Smooth muscle cell (in vitro differentiated cells): ENCODE data around the gene SCGB2B2. TPM values are rescaled to one million over a fixed set of nuclear protein-coding genes. Genes with fewer than 3 reads are reported as not detected.

ENCODE experiments used
- DNase-seq: peaks from one replicate; lab custom pipeline; 2025; ENCODE audit not compliant: unreplicated experiment; lab: John Stamatoyannopoulos, UW
- H2AFZ ChIP-seq: fragments of 200-600 bp; sonication (generic); 2 replicates; pipeline ENCODE4 v1.6.0; 2016; ENCODE audit warnings: antibody characterized with exemption, low read depth, mild to moderate bottlenecking
- H3F3A ChIP-seq: fragments of 200-600 bp; sonication (generic); 2 replicates; pipeline ENCODE4 v1.6.0; 2017; ENCODE audit warnings: antibody characterized with exemption, low read depth
- H3K27ac ChIP-seq: fragments of 200-600 bp; sonication (generic); 2 replicates; pipeline ENCODE4 v1.5.1; 2016; ENCODE audit warnings: low read depth, mild to moderate bottlenecking
- H3K27me3 ChIP-seq: fragments of 200-600 bp; sonication (generic); 2 replicates; pipeline ENCODE4 v1.6.1; 2016; ENCODE audit warnings: low read depth, mild to moderate bottlenecking
- H3K36me3 ChIP-seq: fragments of 200-600 bp; sonication (generic); 2 replicates; pipeline ENCODE4 v1.5.1; 2016; ENCODE audit warnings: low read depth
- H3K4me1 ChIP-seq: fragments of 200-600 bp; sonication (generic); 2 replicates; pipeline ENCODE4 v1.5.1; 2016; ENCODE audit warnings: low read depth
- H3K4me2 ChIP-seq: fragments of 200-600 bp; sonication (generic); 2 replicates; pipeline ENCODE4 v1.6.0; 2016; ENCODE audit warnings: mild to moderate bottlenecking
- H3K4me3 ChIP-seq: fragments of 200-600 bp; sonication (generic); 2 replicates; pipeline ENCODE4 v1.5.1; 2016; ENCODE audit warnings: mild to moderate bottlenecking
- H3K79me2 ChIP-seq: fragments of 200-600 bp; sonication (generic); 2 replicates; pipeline ENCODE4 v1.6.0; 2016; ENCODE audit warnings: low read depth, mild to moderate bottlenecking
- H3K9ac ChIP-seq: fragments of 200-600 bp; sonication (generic); 2 replicates; pipeline ENCODE4 v1.6.0; 2016; ENCODE audit warnings: low read depth
- H3K9me3 ChIP-seq: fragments of 200-600 bp; sonication (generic); replicated peaks from 2 replicates; pipeline ENCODE4 v1.5.1; 2016; ENCODE audit warnings: low read depth
- H4K20me1 ChIP-seq: fragments of 200-600 bp; sonication (generic); 2 replicates; pipeline ENCODE4 v1.6.0; 2016; ENCODE audit warnings: low read depth
- WGBS: methylation state at CpG from one replicate; pipeline ENCODE4 v1.1.7; 2016; ENCODE audit warnings: low lambda C conversion rate; 5-methylcytosine and 5-hydroxymethylcytosine counted together
- polyA plus RNA-seq: library from polyadenylated mRNA; unstranded; fragments of >200 nt; fragmentation: Nextera tagmentation; extraction: Ambion mirVana; gene quantifications from 2 replicates; pipeline ENCODE4 v1.2.1, GENCODE V29; 2016
- total RNA-seq: library from RNA; depleted of rRNA; stranded (reverse); fragments of >200 nt; gene quantifications from 2 replicates; pipeline ENCODE4 v1.2.3, GENCODE V29; 2014
- TF ChIP-seq, protein P1 (sequence below): fragments of 200-600 bp; sonication (generic); IDR thresholded peaks from 2 replicates; pipeline ENCODE4 v1.5.1; 2017; ENCODE audit warnings: borderline replicate concordance, mild to moderate bottlenecking, antibody characterized with exemption; ENCODE audit not compliant: insufficient read depth, poor library complexity, severe bottlenecking

Gene SCGB2B2
- total and polyA plus RNA-seq, 2 experiments from 2014 or later, result 0.73 TPM; not detected in 1

- no peaks in the 10 kb centered on the region for H3K4me1 ChIP-seq
- H3K79me2 ChIP-seq, result no peaks in the 10 kb centered on the region
- no peaks in the 10 kb centered on the region for H4K20me1 ChIP-seq
- no peak overlapping the region for H3K9ac ChIP-seq
- 79% methylated on average over 2 of the region's 2 CpGs for WGBS
- H3F3A ChIP-seq, result no peaks in the 10 kb centered on the region
- no peak for DNase-seq
- no peaks in the 10 kb centered on the region for H3K9me3 ChIP-seq
- TF ChIP-seq, protein P1, sequence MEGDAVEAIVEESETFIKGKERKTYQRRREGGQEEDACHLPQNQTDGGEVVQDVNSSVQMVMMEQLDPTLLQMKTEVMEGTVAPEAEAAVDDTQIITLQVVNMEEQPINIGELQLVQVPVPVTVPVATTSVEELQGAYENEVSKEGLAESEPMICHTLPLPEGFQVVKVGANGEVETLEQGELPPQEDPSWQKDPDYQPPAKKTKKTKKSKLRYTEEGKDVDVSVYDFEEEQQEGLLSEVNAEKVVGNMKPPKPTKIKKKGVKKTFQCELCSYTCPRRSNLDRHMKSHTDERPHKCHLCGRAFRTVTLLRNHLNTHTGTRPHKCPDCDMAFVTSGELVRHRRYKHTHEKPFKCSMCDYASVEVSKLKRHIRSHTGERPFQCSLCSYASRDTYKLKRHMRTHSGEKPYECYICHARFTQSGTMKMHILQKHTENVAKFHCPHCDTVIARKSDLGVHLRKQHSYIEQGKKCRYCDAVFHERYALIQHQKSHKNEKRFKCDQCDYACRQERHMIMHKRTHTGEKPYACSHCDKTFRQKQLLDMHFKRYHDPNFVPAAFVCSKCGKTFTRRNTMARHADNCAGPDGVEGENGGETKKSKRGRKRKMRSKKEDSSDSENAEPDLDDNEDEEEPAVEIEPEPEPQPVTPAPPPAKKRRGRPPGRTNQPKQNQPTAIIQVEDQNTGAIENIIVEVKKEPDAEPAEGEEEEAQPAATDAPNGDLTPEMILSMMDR, result no peak
- no peaks in the 10 kb centered on the region for H3K36me3 ChIP-seq
- H3K27ac ChIP-seq, result no peak overlapping the region
- H2AFZ ChIP-seq, result no peak overlapping the region
- H3K4me3 ChIP-seq, result no peak overlapping the region
- H3K4me2 ChIP-seq, result no peak overlapping the region
- no peaks in the 10 kb centered on the region for H3K27me3 ChIP-seq
Measured at GRCh38 chr19:34655651-34656050, 21.3 kb downstream of the SCGB2B2 start.

DNA sequence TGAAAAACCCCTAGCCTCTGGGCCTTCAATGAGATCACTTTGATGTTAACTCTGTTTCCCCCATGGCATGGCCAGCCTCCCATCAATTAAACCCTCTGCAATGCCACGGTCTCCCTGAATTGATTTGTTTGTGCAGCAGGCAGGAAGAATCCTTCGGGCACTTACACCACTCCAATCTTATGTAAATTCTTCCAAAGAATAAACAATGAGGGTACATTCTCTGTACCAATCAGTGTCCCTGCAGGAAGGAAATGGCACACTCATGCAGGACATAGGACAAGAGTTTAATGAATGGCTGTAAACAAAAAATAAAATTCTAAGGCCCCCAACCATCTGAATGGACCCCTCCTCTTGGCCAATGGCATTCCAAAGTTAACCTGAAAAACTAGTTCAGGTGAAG lies 22.2 kb downstream of the SCGB2B2 start:
- no peaks in the 10 kb centered on the region for H3K79me2 ChIP-seq
- H3K9me3 ChIP-seq, result no peaks in the 10 kb centered on the region
- H3F3A ChIP-seq, result no peaks in the 10 kb centered on the region
- no peak overlapping the region for H3K4me3 ChIP-seq
- no peak overlapping the region for H2AFZ ChIP-seq
- no peaks in the 10 kb centered on the region for H4K20me1 ChIP-seq
- no peak overlapping the region for H3K9ac ChIP-seq
- no peaks in the 10 kb centered on the region for H3K4me1 ChIP-seq
- WGBS, result 73% methylated on average over 2 of the region's 2 CpGs
- H3K27me3 ChIP-seq, result no peaks in the 10 kb centered on the region
- H3K27ac ChIP-seq, result no peak overlapping the region
- DNase-seq, result no peak
- TF ChIP-seq, protein P1, result no peak
- no peak overlapping the region for H3K4me2 ChIP-seq
- no peaks in the 10 kb centered on the region for H3K36me3 ChIP-seq

DNA sequence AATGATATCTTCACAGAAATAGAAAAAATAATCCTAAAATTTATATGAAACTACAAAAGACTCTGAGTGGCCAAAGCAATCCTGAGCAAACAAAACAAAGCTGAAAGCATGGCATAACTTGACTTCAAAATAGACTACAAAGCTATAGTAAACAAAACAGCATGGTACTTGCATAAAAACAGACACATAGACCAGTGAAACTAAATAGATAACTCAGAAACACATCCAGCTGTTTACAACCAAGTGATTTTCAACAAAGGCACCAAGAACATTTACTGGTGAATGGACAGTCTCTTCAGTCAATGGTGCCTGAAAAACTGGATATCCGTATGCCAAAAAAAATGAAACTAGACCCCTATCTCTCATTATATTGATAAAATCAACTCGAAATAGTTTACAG lies 25.2 kb downstream of the SCGB2B2 start:
- H4K20me1 ChIP-seq, result no peaks in the 10 kb centered on the region
- WGBS, result 61% methylated on average over 2 of the region's 2 CpGs
- no peaks in the 10 kb centered on the region for H3K79me2 ChIP-seq
- no peaks in the 10 kb centered on the region for H3K27me3 ChIP-seq
- H2AFZ ChIP-seq, result no peak overlapping the region
- H3K27ac ChIP-seq, result no peak overlapping the region
- no peaks in the 10 kb centered on the region for H3K4me1 ChIP-seq
- H3K9ac ChIP-seq, result no peak overlapping the region
- no peaks in the 10 kb centered on the region for H3F3A ChIP-seq
- DNase-seq, result no peak
- TF ChIP-seq, protein P1, result no peak
- H3K4me2 ChIP-seq, result no peak overlapping the region
- no peaks in the 10 kb centered on the region for H3K36me3 ChIP-seq
- no peak overlapping the region for H3K4me3 ChIP-seq
- no peaks in the 10 kb centered on the region for H3K9me3 ChIP-seq

DNA sequence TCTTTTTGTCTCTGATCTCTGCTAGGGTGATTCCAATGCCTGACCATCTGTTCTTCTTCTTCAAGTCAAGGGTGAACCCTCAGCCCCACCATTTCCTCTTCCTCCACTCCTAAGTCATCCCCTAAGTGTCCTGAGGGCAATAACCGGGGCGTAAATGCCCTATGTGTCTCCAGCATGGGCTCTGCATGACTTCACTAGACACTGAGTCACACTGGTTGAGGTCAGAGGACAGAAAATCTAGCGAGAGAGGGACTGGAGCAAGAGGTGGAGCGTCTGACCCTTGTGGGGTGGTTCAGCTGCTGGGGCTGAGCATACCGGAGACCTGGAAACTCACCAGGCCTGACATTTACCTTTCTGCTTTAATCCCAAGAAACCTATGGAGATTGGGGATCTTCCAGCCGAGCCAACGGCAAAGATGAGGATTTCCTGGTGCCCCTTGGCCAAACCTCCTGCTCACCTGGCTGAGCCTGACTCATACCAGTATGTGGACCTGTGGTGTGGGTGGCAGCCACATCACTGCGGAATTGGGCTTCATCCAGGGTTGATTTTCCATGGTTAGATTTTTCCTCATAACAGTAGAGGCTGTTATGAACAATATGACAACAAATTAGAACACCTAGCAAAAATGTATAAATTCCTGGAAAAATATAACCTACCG lies 26.9 kb downstream of the SCGB2B2 start:
- Histone ChIP-seq H3K4me2 (no peak overlapping the region), H3K4me3 (no peak overlapping the region), H4K20me1 (no peaks in the 10 kb centered on the region), H3F3A (no peaks in the 10 kb centered on the region), H3K9me3 (no peaks in the 10 kb centered on the region), H3K9ac (no peak overlapping the region), H3K36me3 (no peaks in the 10 kb centered on the region), H3K4me1 (no peaks in the 10 kb centered on the region), H3K79me2 (no peaks in the 10 kb centered on the region), H3K27ac (no peak overlapping the region), H2AFZ (no peak overlapping the region), H3K27me3 (no peaks in the 10 kb centered on the region)
- WGBS, result 84% methylated on average over 9 of the region's 9 CpGs
- TF ChIP-seq, protein P1, result no peak
- no peak for DNase-seq
